ENCODE data around the gene ELMO1.

ELMO1 gene

GRCh38 chr7:36871355-36871738 lies 577.3 kb downstream of the ELMO1 start:
- DNase-seq (no peak), ATAC-seq (no peak)

GRCh38 chr7:36870625-36871354 lies 577.9 kb downstream of the ELMO1 start:
- no peak for DNase-seq
- ATAC-seq: no peak

- DNase-seq (no peak), ATAC-seq (no peak)
These were observed 579.8 kb downstream of the ELMO1 start for GRCh38 chr7:36868727-36869411.

- no peak for ATAC-seq
- no peak for DNase-seq
These were observed 583.6 kb downstream of the ELMO1 start for GRCh38 chr7:36865019-36865418.

- ATAC-seq (peak; percentile 73), DNase-seq (peak; percentile 13)
These were observed 584.6 kb downstream of the ELMO1 start for GRCh38 chr7:36863901-36864701.

DNA sequence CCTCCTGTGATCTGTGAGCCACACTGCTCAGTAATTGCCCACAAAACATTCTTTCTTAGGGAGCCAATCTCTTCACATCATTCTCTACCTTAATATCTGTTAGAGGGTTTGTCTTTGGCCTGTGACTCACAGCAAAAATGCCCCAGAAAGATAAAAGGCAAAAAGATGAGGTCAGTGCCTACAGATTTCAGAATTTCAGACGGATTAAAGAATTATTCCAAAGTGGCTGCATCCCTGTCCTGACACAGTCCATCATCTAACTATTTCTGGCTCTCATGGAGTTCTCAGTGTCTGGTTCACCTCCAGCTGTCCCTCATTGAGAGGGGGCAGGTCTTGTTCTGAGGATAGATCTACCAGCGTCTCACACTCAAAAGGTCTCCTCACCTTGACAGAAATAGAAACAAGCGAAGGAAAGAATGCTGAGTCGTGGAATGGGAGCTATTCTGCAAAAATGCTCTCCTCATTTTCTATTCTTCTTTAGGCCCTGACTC lies 585.8 kb downstream of the ELMO1 start:
- no peak for ATAC-seq
- no peak for DNase-seq

- no peak for DNase-seq
- ATAC-seq: no peak
These were observed 587.0 kb downstream of the ELMO1 start for GRCh38 chr7:36861656-36862055.

GRCh38 chr7:36860681-36861080 lies 588.0 kb downstream of the ELMO1 start:
- DNase-seq (no peak), ATAC-seq (no peak)

- DNase-seq (no peak), ATAC-seq (no peak)
These were observed 593.3 kb downstream of the ELMO1 start for GRCh38 chr7:36855330-36855729.

DNA sequence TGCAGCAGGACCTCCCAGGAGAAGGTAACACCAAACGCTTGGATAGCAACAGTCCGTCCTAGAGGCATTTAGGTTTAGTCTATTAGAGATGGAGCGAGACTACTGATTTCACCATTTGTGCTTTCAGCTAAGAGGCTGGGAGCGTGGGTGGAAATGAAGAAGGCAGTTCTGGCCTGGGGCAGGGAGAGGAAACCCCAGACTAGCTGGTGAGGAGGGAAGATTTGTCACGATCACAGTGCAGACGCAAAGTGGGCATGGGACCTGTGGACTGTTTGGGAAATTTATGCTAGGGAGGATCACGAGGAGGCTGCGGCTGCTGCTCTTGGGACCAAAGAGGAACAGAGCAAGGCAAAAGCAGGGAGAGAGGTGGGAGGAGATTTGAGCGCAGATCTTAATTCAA lies 594.0 kb downstream of the ELMO1 start:
- no peak for DNase-seq
- no peak for ATAC-seq

- DNase-seq (no peak), ATAC-seq (no peak)
These were observed 595.7 kb downstream of the ELMO1 start for GRCh38 chr7:36852931-36853330.

GRCh38 chr7:36852017-36852416 lies 596.6 kb downstream of the ELMO1 start:
- ATAC-seq (peak; percentile 78), DNase-seq (no peak)

DNA sequence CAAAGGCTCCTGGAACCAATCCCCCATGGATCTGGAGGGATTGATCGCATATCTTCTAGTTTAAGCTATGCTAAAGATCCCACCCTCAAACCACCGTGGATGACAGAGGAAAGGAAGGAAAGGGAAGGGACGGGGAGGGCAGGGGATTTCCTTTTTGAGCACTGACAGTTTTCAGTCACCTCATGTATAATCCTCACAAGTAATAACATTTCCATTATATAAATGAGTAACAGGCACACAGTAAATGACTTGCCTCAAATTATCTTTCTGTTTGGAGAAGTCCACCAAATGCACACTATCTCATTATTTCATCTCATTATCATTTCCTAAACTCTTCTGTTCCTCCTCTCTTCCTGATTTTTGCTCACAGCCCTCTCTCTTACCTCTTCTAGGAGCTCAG lies 597.3 kb downstream of the ELMO1 start:
- no peak for DNase-seq

GRCh38 chr7:36847946-36848345 lies 600.7 kb downstream of the ELMO1 start:
- DNase-seq: no peak
- no peak for ATAC-seq

More for the DNA sequence above, 597.3 kb downstream of the ELMO1 start:
- peak; percentile 35 for ATAC-seq

GRCh38 chr7:36844374-36844773 lies 604.3 kb downstream of the ELMO1 start:
- ATAC-seq (no peak), DNase-seq (no peak)

DNA sequence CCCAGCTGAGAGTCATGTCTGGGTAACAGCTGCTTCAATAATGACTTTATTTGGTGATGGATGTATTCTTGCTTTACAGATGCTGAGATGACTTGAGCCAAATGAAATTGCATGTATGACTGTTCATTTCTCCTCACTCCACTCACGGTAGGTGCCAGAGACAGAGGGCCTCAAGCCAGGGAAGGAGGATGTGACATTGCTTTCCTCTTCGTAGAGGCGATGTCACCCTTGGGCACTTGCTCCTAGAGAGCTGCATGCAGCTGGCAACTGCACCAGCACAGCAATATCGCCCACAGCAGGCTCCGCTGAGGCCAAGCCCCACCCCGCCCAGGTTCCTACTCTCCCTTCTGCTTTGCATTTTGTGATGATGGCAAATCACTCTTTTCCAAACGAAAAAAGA lies 607.8 kb downstream of the ELMO1 start:
- ATAC-seq: no peak

DNA sequence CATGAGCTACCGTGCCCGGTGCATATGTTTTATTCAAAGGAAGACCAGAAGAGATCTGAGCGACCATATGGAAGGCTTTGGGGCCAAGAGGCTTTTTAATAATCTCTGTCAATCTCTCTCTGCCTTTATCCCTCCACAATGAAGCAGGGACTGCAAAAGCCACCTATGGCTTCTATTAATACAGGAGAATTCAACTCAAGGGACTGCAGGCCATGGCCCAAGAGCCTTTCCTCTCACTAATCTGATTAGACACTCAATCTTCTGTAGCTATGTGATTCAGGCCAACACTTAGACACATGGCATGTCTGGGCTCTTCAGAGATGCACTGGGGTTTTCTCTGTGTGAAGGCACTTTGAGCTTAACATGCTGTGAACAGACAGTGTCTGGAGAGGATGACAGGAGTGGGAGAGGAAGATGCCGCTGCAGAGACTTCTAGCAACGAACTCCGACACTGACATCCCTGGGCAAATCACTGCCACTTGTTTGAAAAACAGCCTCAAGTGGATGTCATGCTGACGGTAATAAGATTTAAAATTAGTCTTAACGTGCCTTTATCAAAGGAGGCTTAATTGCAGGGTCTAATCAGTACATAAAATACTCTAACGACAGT lies 609.9 kb downstream of the ELMO1 start:
- DNase-seq (no peak), ATAC-seq (no peak)

More for the DNA sequence above, 607.8 kb downstream of the ELMO1 start:
- no peak for DNase-seq

GRCh38 chr7:36831049-36831448 lies 617.6 kb downstream of the ELMO1 start:
- ATAC-seq (no peak), DNase-seq (no peak)

DNA sequence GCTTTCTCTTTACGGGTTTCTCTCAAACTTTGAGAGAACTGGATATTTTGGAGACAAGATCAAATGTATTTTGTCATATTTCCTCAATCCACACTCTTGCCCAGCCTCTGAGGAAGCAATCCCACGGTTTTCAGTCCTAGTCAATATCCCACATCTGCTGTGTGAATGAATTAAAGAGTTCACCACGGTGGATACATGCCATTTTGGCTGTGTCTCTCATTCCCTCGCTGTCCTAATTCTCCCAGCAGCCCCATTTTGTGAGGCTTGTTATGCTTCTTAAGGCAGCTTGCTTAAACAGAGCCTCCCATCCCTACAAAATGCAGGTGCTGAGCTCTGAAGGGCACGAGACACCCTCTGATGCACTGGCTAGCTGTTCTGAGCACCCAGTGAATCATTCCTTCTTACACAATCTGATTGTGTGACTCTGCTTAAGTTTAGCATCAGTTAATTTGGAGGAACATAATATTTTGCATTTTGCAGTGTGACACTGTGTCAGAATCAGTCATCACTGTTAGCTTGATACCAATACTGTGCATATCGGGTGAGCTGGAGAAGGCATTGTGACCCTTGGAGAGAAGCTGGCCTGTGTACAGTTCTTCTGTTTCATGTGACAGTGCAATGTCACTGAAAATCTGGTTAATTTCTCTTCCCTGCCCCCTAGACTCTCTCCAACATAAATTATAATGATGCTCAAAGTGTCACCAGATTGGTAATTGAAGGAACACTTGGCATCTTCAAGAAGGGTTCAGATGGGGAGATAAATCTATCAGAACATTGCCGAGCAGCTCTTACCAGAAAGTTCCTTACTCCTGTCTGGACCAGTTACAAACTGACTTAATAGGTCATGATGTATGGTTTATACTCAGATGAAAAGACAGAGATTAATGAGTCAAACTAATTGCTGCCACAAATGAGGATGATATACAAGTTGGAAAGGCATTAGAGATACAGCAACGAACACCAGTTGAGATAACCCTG lies 620.6 kb downstream of the ELMO1 start:
- ATAC-seq: no peak
- no peak for DNase-seq

DNA sequence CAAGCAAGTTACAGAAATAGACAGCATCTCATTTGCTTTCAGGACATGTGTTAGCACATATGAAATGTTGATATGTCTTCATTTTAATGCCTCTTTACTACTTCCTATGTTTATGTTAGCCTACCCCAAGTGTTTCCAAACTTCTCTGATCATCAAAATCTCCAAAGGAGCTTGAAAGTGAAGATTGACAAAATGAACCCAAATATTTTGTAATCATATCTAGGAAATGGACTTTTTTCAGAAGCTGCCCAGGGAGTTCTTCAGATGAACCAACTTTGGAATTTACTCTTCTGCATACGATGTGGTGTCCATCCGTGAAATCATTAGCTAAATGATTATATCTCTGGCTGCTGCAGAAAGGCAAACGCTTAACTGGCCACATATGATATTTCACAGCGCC lies 623.2 kb downstream of the ELMO1 start:
- ATAC-seq (no peak), DNase-seq (no peak)

DNA sequence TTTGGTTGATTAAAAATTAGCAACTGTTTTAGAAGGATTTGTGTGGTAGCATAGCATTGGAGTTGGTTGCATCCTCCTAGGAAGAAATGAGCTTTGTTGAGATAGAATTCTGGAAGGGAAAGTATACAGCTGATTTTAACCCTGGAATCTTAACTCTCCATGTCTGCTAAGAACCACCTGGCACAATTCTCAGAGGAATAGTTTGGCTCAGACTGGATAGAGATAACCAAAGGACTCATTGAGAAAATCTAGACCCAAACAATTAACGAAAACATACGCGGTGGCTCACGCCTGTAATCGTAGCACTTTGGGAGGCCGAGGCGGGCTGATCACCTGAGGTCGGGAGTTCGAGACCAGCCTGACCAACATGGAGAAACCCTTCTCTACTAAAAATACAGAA lies 625.3 kb downstream of the ELMO1 start:
- no peak for DNase-seq
- no peak for ATAC-seq
